Activated CD8-positive, alpha-beta memory T cell treated with anti-CD3 and anti-CD28 coated beads for 48 hours (primary cell): ENCODE measurements around the gene PRRG4.
"Not testable (repeated sequence)": the region's sequence is repeated elsewhere in the genome, so short reads cannot be mapped to it uniquely, and the experiment has no call there.

Source experiments
- DNase-seq, 3 experiments: peaks; one replicate each; pipeline ENCODE4 v3.0.0-alpha.2; 2020; ENCODE audit warnings: low read depth in 2 of 3, low spot score in 2 of 3

The PRRG4 gene

DNA sequence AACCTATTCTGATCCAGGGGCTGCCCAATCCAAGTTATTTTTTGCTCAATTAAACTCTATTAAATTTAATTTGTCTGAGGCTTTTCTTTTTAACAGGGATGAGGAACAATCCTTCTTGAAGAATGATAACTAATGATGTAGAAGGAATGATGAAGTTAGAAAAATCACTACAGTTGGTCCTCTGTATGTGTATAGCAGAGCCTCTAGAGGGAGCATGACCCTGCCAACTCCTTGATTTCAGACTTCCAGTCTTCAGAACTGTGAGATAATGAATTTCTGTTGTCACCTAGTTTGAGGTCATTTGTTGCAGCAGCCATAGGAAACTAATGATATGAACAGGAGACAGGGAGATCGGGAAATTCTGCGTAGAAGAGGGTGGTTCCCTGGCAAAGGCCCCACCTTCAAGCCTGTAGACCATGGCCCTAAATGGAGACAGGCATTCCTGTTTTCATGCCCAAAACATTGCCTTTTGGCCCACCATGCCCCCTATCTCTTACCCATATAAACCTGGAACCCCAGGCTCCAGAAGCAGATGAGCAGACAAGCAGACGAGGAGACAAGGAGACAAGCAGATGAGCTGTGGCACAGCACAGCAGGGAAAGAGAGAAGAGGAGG lies 55.1 kb downstream of the PRRG4 start:
- no peak for DNase-seq

DNA sequence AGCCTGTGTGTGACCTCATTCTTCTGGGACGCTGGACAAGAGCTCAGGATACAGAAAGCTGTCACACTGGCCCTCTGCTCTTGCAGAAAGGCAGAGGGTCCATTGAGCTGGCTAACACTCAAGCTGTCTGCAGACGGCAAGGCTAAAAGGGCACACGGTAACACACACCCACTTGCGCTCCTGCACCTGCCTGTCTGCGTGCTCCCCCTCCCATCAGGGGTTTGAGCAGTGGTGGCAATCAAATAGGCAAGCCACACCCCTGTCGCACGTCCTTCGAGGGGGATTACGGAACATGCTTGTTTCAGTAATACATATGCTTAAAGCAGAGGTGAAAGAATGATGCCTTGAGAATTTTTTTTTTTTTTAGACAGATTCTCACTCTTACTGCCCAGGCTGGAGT lies 55.8 kb downstream of the PRRG4 start:
- DNase-seq, result no peak

DNA sequence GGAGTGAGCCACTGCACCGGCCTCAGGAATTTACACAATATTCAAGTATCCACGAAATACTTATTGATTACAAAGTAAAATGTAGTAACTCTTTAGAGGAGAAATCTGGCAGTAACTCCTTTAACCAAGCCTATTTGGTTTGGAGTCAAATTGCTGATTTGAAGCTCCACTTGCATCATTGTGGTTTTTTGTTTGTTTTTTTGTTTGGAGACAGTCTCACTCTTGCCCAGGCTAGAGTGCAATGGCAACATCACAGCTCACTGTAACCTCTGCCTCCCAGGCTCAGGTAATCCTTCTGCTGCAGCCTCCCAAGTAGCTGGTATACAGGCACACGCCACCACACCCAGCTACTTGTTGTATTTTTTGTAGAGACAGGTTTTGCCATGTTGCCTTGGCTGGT lies 56.5 kb downstream of the PRRG4 start:
- DNase-seq, result no peak

DNA sequence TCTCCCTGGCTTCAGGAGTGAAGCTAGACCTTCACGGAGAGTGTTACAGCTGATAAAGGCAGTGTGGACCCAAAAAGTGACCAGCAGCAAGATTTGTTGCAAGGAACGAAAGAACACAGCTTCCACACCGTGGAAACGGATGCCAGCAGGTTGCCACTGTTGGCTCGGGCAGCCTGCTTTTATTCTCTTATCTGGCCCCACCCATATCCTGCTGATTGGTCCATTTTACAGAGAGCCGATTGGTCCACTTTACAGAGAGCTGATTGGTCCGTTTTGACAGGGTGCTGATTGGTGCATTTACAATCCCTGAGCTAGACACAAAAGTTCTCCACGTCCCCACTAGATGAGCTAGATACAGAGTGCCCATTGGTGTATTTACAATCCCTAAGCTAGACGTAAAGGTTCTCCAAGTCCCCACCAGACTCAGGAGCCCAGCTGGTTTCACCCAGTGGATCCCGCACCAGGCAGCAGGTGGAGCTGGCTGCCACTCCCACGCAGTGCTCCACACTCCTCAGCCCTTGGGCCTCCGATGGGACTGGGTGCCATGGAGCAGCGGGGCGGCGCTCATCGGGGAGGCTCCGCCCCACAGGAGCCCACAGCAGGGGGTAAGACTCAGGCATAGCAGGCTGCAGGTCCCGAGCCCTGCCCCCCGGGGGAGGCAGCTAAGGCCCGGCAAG lies 58.1 kb downstream of the PRRG4 start:
- DNase-seq, result not testable (repeated sequence)

DNA sequence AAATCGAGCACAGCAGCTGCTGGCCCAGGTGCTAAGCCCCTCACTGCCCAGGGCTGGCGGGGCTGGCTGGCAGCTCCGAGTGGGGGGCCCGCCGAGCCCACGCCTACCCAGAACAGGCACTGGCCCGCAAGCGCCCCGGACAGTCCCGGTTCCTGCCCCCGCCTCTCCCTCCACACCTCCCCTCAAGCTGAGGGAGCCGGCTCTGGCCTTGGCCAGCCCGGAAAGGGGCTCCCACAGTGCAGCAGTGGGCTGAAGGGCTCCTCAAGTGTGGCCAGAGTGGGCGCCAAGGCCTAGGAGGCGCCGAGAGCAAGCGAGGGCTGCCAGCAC lies 58.6 kb downstream of the PRRG4 start:
- not testable (repeated sequence) for DNase-seq

DNA sequence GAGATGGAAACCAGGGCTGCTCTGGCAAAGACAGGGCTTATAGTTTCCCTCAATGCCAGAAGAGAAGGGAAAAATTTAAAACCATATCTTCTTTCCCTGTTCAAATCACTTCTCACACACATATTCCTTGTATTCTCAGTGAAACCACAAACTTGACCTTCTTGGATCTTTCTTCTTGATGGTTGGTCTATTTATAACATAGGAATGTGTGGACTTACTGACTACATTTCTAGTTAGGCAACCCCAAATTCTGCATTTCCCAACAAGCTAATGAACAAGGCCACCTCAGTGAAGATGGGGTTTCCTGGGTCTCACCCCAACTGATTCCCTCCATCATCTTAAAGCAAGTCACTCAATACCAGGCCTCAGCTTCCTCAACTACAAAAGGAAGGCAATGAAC lies 59.1 kb downstream of the PRRG4 start:
- DNase-seq, result no peak

DNA sequence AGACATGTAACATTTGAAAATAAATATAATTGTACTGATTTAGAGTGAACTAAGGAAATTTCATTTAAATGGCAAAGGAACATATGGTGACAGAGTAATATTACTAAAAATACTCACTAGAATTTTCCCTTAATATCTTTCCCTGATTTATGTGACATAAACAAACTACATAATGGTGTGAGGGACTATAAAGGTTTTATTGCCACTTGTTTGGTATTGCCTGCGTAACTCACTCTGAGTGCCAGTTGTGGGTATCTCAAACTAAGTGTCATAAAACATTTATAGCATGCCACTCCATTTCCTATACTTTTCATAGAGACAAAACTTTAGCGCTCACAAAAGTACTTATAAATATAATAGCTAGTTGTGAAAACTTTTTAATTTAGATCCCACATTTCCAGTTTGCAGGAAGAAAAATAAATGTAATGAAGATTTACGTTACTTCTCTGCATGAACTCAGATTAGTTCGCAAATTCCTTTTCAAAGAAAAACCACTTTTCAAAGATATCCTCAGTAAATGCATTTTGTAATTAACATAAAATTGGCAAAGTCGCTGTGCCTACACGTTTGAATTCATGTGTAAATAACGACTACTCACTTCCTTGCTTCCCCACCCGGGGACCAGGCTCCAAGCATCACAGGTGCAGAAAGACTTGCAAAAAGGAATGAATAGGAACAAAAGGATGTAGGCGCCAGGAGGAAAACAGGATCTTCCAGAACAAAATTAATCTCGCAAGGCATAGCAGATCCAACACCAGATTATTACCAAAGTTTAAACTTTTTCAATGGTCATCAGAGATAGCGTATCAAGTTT lies 61.3 kb downstream of the PRRG4 start:
- no peak for DNase-seq

DNA sequence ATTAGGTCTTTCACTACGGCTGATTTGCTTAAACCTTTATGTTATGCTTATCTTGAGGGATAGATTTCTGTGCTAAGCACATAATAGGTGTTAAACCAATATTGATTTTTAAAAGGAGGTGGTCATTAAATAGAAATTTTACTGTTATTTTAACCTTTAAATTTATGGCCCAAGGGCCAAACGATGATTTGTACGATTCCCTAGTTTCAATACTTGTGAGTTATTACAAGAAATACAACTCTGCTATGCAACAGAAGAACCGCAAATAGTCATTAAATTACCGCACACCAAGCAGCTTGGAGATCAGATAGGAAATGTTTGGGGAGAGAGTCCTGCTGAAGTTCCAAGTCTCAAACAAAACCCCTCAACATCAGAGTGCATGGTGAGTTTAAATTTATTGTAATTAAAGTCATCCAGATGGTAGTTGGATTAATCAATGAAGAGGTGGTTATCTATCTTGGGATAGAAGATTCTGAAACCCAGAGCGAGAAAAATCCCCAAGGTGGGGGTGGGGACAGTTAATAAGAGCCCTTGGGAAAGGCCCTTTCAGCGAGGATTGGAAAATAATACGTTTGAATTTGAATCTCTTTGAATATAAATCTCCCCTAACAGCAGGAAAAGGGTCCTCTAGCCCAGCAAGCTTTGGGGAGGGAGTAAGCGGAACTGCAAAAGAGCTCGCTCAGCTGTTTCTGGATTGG lies 62.1 kb downstream of the PRRG4 start:
- DNase-seq, result no peak

DNA sequence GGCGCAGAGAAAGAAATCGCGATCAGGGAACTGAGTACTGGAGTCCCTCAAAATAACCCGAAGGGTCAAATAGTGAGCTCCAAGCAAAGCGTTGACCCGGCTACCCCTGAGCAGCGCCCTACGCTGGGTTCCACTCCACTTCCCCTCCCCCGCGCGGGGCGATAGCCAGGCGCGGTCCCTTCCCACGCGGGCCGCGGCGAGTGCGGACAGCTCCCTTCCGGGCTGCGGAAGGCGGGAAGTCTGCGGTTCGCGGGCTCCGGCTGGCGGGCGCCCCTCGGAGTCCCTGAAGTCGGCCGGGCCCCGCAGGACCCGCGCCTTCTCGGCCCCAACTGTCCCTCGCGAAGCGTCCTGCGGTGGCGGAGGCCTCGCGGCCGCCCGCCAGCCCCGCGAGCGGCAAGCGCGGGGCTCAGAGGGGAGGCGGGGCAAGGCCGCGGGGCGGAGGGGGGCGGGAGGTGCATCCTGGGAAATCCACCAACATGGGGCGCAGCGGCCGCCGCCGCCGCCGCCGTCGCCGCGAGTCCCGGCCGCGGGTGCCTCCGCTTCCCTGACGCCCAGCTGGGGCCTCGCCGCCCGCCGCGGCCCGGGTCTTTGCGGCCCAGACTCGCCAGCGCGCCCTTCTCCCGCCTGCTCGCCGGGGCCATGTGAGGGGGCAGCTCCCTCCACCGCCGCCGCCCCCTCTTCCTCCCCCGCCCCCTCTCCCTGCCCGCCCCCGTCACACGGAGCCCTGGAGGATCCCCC lies 62.8 kb downstream of the PRRG4 start, which contains the start of gene QSER1:
TSS of gene QSER1 (plus strand) at position 457 of the 738 bp plus-strand sequence. CDS start 315 bp downstream, outside the sequence.
- peak; percentile 19 to 41 (median 34) for DNase-seq

DNA sequence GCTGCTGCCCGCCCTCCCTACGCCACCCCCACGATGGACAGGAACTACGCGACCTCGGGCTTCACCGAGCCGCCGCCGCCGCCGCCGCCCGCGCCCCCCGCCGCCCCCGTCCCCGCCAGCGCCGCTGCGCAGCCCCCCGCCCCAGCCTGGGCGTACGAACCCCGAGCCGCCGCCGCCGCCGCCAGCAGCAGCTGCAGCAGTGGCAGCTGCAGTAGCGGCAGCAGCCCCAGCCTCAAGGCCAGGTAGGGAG lies 63.3 kb downstream of the PRRG4 start:
- no peak for DNase-seq

DNA sequence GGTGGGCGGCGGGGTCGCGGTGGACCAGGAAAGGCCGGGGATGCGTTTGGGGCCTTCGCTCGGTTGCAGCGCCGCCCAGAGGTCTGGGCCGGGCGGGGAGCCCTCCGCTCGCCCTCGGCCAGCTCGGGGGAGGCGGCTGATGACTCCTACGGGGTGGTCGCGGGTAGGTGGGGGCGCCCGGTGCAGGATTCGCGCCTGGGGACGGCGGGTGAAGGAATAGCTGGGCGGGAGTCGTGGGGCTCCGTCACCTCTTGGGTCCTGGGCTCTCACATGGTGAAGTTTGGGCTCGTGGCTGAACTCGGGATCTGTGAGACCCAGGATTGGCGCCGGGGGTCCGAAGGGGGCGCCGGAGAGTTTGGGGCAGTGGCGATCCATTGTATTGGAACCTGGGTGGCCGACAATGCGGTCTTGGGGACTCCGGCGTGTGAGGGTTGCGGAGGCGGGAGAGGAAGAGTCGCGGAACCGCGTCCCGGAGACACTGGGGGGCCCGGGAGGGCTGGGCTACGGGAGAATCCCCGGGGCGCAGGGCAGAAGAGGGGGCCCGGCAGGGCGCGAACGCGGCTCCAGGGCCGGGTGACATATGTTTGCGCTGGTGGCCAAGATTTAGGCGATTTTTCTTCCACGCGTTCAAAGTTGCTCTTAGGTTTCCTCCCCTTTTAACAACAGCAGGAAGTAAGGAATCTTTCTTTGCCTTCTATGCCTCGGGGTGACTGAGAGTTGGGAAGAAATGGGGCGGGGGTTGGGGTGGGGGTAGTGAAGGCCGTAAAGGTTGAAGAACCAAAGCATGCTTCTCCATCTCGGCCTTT lies 63.8 kb downstream of the PRRG4 start:
- DNase-seq, result peak; percentile 27 to 42 (median 41)

DNA sequence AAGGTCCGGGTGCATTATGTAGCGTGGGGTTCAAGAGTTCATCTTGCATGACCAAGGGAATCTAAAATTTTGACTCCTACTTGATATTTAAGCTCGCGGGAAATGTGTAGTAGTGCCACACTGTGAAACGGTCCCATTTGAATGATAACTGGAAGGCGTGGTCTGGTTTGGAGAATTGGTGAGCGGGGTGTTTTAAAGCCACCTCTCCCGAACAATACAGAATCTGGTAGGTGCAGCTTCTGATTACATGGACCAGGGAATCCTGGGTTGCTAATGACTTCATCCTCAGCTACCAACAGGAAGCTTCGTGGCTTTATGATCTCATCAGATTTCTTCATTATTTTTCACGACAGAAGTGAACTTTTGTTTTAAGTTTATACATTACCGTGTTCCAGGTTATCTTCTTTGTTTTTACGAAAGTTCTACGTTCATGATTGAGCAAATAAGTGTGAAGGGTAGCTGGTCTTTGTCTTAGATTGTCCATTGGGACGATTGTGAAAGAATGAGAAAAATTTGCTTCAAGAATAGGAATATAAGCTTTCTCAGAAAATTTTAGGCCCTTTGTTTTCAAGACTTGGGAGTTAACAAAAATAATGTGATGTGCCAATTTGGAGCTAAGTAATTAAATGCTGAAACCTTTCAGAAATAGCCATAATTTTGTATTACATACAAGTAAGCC lies 64.6 kb downstream of the PRRG4 start:
- no peak for DNase-seq

DNA sequence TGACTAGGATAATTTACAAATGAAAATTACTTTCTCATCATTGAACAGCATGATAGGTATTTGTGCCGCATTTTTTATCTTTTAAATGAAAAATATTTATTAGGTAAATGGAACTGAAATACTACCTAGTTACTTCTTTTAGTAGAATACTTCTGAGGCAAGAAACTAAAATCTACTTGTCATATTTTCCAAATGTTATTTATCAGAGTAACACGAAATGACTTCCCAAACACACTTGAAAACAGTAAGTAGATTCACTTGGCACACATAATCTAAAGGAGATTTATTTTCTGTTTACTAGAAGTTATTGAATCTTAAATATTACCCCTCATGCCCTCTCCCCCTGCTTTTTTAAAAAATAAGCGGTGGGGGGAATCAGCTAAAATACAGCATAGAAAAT lies 65.2 kb downstream of the PRRG4 start:
- no peak for DNase-seq

DNA sequence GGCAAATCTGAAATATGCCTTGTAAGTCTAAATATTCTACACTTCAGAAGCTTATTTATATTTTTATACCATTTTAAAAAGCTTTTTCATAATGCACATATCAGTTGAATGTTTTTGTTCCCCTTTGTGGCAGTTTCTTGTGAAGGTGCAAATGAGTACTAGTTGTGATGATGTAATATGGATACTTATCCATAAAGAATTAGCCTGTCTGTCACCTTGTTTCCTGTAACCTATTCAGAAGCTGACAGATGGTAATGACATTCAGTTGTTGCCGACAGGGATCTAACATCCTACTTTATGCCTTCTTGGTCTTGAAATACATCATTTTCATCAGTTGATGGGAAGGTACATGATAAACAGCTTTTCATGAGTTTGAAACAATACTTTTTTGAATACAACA lies 65.7 kb downstream of the PRRG4 start:
- no peak for DNase-seq

DNA sequence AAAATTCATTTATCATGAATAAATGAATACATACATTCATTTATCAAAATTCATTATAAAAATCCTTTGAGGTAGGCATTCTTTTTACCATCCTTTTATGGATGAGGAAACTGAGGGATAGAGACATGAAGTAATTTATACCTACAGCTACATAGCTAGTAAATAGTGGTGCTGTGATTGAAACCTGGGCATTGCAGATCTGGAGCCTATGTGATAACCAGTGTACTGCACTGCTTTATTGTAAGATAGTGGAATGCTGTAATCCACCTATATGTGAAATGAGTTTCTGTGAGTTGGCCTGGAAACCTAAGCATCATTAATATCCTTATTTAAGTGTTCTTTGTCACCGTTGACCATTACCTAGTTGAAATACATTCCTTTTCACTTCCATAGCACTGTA lies 67.4 kb downstream of the PRRG4 start:
- no peak for DNase-seq

DNA sequence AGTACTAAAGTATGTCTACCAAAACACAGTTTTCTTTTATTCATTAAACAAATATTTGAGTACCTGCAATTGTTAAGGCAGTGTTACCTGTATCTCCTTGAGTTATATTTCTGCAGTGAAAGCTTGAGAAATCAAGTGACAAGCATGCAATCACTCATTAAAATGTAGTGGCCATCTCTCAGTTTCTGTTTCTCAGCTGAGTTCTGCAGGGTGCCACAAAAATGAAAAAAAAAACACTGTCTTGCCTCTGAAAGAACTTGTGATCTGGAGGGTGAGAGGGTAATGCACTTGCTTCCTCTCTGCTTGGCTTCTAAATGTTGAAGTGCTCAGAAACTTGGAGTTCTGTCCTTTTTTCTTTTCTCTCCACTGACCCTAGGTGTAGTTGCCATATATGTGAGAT lies 69.7 kb downstream of the PRRG4 start:
- no peak for DNase-seq

DNA sequence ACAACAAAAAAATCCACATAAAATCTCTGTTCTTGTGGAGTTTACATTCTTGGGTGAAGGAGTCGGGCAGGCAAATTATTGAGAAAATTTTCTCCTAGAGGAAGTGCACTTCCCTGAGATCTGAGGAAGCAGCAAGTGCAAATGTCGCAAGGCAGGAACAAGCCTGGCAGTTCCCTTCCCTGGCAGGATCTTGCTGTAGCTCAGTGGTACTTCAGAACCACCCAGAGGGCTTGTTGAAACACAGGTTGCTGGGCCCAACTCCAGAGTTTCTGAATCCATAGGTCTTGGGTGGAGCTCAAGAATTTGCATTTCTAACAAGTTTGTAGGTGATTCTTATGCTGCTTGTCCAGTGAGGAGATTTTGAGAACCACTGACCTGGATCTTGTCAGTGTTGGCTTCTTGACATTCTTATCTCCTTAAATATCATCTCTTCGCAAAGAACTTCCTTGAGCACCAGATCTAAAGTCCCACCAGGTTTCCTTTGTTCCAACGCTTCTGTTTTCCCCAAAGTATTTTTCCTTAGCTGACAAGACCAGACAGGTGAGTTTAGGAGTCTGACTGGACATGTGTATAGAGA lies 72.5 kb downstream of the PRRG4 start:
- DNase-seq, result no peak

DNA sequence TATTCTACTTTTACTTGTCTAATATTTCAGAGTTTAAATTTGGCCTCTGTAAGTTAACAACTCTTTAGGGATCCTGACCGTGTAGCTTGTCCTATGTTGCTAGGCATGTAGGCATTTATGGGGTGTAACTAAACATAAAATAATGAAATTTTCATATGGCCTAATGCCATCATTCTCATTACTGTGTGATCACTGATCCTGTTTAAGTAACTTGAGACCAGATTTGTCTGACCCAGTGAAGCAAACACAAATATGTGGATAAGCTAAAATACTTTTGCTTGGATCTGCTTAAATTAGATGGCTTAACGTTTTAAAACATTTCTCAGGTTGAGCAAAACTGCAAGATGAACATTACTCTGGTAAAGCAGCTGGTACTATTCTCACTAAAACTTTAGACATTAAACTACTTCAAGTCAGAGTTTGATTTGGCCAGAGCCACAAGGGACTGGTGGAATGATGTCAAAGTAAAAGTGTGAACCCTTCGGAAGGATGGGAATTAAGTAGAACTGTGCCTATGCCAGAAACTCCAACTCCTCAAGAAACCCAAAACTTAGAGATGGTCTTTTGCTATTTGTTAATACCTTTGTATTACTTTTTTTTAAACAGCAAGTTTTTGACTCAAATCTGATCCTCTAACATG lies 75.4 kb downstream of the PRRG4 start:
- DNase-seq, result no peak
